Erythroblast (primary cell): Measurements from ENCODE around the gene OR6C2.

Experiments
- GATA1 ChIP-seq: IDR thresholded peaks from 2 replicates; pipeline ENCODE4 v1.6.1; 2011; ENCODE audit warnings: low read depth, mild to moderate bottlenecking, control low read depth, low read length, moderate library complexity
- POLR2A ChIP-seq: IDR thresholded peaks from 2 replicates; pipeline ENCODE4 v1.6.1; 2011; ENCODE audit warnings: mild to moderate bottlenecking, low read length

GRCh38 chr12:55467836-55468235 lies 24.0 kb downstream of the OR6C2 start:
- TF ChIP-seq POLR2A (no peak), GATA1 (no peak)
